IMR-90 (cell line): ENCODE data around the gene ANKS3. TPM values are rescaled to one million over a fixed set of nuclear protein-coding genes. Genes with fewer than 3 reads are reported as not detected.

Experiments
- ATAC-seq: fragments of 200-7000 bp; cut with Tn5 transposase; 2 replicates; pipeline ENCODE4 v1.9.1; 2020; ENCODE audit warnings: low read depth, mild to moderate bottlenecking, moderate library complexity
- BruUV-seq: library from RNA; stranded (reverse); fragments of 400-500 nt; replicated peaks from 2 replicates; lab custom pipeline; 2021; lab: Mats Ljungman, UMichigan
- CTCF ChIA-PET: fragments of 300-600 bp; formaldehyde crosslinking; extraction: SDS; loops from one replicate; lab custom pipeline; 2021; ENCODE audit warnings: antibody characterized with exemption; lab: Yijun Ruan, JAX
- POLR2A ChIA-PET: fragments of 300-600 bp; sonication (Branson Sonifier 250); formaldehyde crosslinking; loops from one replicate; lab custom pipeline; 2022; ENCODE audit warnings: antibody characterized with exemption; ENCODE audit not compliant: unreplicated experiment; lab: Charles Lee
- DNase-seq: peaks from one replicate; pipeline ENCODE4 v3.0.0; 2013
- H2AFZ ChIP-seq: replicated peaks from 2 replicates; pipeline ENCODE3; 2013; ENCODE audit warnings: low read length, mild to moderate bottlenecking; ENCODE audit not compliant: poor library complexity
- H2AK5ac ChIP-seq: 2 replicates; pipeline ENCODE4 v1.6.1; 2013; ENCODE audit warnings: low read depth, low read length, inconsistent platforms
- H2AK9ac ChIP-seq: replicated peaks from 2 replicates; pipeline ENCODE3; 2013; ENCODE audit warnings: mild to moderate bottlenecking, low read depth, low read length, moderate library complexity; ENCODE audit not compliant: poor library complexity
- H2BK120ac ChIP-seq: 2 replicates; pipeline ENCODE4 v1.6.1; 2013; ENCODE audit warnings: low read depth, low read length, inconsistent platforms
- H2BK15ac ChIP-seq: 3 replicates; pipeline ENCODE4 v1.6.1; 2013; ENCODE audit warnings: low read depth, low read length, inconsistent platforms
- H2BK20ac ChIP-seq: 2 replicates; pipeline ENCODE4 v1.6.1; 2013; ENCODE audit warnings: low read depth, mild to moderate bottlenecking, inconsistent platforms, low read length, moderate library complexity
- H2BK5ac ChIP-seq: 2 replicates; pipeline ENCODE4 v1.6.1; 2013; ENCODE audit warnings: mild to moderate bottlenecking, low read depth, low read length, inconsistent platforms; ENCODE audit not compliant: poor library complexity, severe bottlenecking
- H3K14ac ChIP-seq: replicated peaks from 2 replicates; pipeline ENCODE4 v1.6.1; 2013; ENCODE audit warnings: low read depth, low read length, inconsistent platforms
- H3K18ac ChIP-seq: 2 replicates; pipeline ENCODE4 v1.6.1; 2013; ENCODE audit warnings: low read depth, low read length, control low read depth
- H3K23ac ChIP-seq: 2 replicates; pipeline ENCODE4 v1.6.1; 2013; ENCODE audit warnings: low read depth, low read length, inconsistent platforms
- H3K27ac ChIP-seq: 2 replicates; pipeline ENCODE4 v1.5.1; 2013; ENCODE audit warnings: mild to moderate bottlenecking, control low read depth, low read length; ENCODE audit not compliant: insufficient read depth
- H3K27me3 ChIP-seq: 2 replicates; pipeline ENCODE4 v1.6.1; 2013; ENCODE audit warnings: low read length; ENCODE audit not compliant: control insufficient read depth, insufficient read depth
- H3K36me3 ChIP-seq: 2 replicates; pipeline ENCODE4 v1.6.1; 2013; ENCODE audit warnings: low read length, mixed read lengths; ENCODE audit not compliant: control insufficient read depth, insufficient read depth
- H3K4ac ChIP-seq: 2 replicates; pipeline ENCODE4 v1.6.1; 2013; ENCODE audit warnings: low read depth, low read length, inconsistent platforms
- H3K4me1 ChIP-seq: 2 replicates; pipeline ENCODE4 v1.6.1; 2013; ENCODE audit warnings: low read length, mixed read lengths; ENCODE audit not compliant: control insufficient read depth, insufficient read depth
- H3K4me2 ChIP-seq: 2 replicates; pipeline ENCODE4 v1.6.1; 2013; ENCODE audit warnings: low read depth, mild to moderate bottlenecking, control low read depth, low read length, moderate library complexity
- H3K4me3 ChIP-seq: 2 replicates; pipeline ENCODE4 v1.5.1; 2013; ENCODE audit warnings: low read depth, mild to moderate bottlenecking, control low read depth, low read length, moderate library complexity; ENCODE audit not compliant: insufficient read depth
- H3K56ac ChIP-seq: 2 replicates; pipeline ENCODE4 v1.6.1; 2013; ENCODE audit warnings: low read length, inconsistent platforms; ENCODE audit not compliant: insufficient read depth; ENCODE audit errors: extremely low read depth
- H3K79me1 ChIP-seq, 2 experiments: 2 replicates each; pipeline ENCODE4 v1.6.1; 2013; ENCODE audit warnings: low read length in 2 of 2, inconsistent platforms in 1 of 2, low read depth in 1 of 2
- H3K9ac ChIP-seq: 2 replicates; pipeline ENCODE4 v1.6.1; 2013; ENCODE audit warnings: low read depth, low read length, control low read depth
- H3K9me1 ChIP-seq: 2 replicates; pipeline ENCODE4 v1.6.1; 2013; ENCODE audit warnings: low read length, inconsistent platforms; ENCODE audit not compliant: insufficient read depth
- H3K9me3 ChIP-seq: 2 replicates; pipeline ENCODE4 v1.6.1; 2013; ENCODE audit warnings: low read length; ENCODE audit not compliant: control insufficient read depth, insufficient read depth
- H4K20me1 ChIP-seq: 2 replicates; pipeline ENCODE4 v1.6.1; 2013; ENCODE audit warnings: low read length, inconsistent platforms; ENCODE audit not compliant: insufficient read depth
- H4K5ac ChIP-seq: 2 replicates; pipeline ENCODE4 v1.6.1; 2013; ENCODE audit warnings: mild to moderate bottlenecking, low read depth, low read length, control low read depth
- H4K8ac ChIP-seq, 2 experiments: 2 replicates each; pipeline ENCODE4 v1.6.1; 2013; ENCODE audit warnings: low read depth in 2 of 2, low read length in 2 of 2, control low read depth in 1 of 2, inconsistent platforms in 1 of 2
- H4K91ac ChIP-seq: 2 replicates; pipeline ENCODE4 v1.6.1; 2013; ENCODE audit warnings: low read depth, low read length, inconsistent platforms; ENCODE audit not compliant: insufficient read depth
- BHLHE40 ChIP-seq: fragments of 150-350 bp; IDR thresholded peaks from 2 replicates; pipeline ENCODE4 v1.6.1; 2016; ENCODE audit warnings: mild to moderate bottlenecking, low read depth, low read length
- CEBPB ChIP-seq: IDR thresholded peaks from 2 replicates; pipeline ENCODE4 v1.6.1; 2012; ENCODE audit warnings: low read depth, low read length, improper control_type of control experiment
- CHD1 ChIP-seq: IDR thresholded peaks from 2 replicates; pipeline ENCODE4 v1.6.1; 2012; ENCODE audit warnings: low read depth, low read length, improper control_type of control experiment
- CTCF ChIP-seq: conservative IDR thresholded peaks from 2 replicates; pipeline ENCODE4 v1.5.1; 2012; ENCODE audit warnings: mild to moderate bottlenecking, low read depth, low read length, improper control_type of control experiment
- FOS ChIP-seq: fragments of 150-350 bp; IDR thresholded peaks from 2 replicates; pipeline ENCODE4 v1.6.1; 2016; ENCODE audit warnings: low read depth, low read length
- MAFK ChIP-seq: IDR thresholded peaks from 2 replicates; pipeline ENCODE4 v1.6.1; 2012; ENCODE audit warnings: low read depth, low read length, improper control_type of control experiment
- MXI1 ChIP-seq: IDR thresholded peaks from 2 replicates; pipeline ENCODE4 v1.6.1; 2012; ENCODE audit warnings: low read depth, mild to moderate bottlenecking, low read length, moderate library complexity, borderline replicate concordance
- POLR2A ChIP-seq: IDR thresholded peaks from 2 replicates; pipeline ENCODE4 v1.6.1; 2012; ENCODE audit warnings: mild to moderate bottlenecking, low read depth, low read length
- RAD21 ChIP-seq: IDR thresholded peaks from 2 replicates; pipeline ENCODE4 v1.6.1; 2012; ENCODE audit warnings: low read length, improper control_type of control experiment
- RFX5 ChIP-seq: IDR thresholded peaks from 2 replicates; pipeline ENCODE4 v1.8.0; 2012; ENCODE audit warnings: low read depth, mild to moderate bottlenecking, low read length, moderate library complexity
- SMC3 ChIP-seq: fragments of 150-350 bp; IDR thresholded peaks from 2 replicates; pipeline ENCODE4 v1.6.1; 2016; ENCODE audit warnings: low read depth, mild to moderate bottlenecking, antibody characterized with exemption, low read length, moderate library complexity
- USF2 ChIP-seq: fragments of 150-350 bp; IDR thresholded peaks from 2 replicates; pipeline ENCODE4 v1.6.1; 2017; ENCODE audit warnings: mild to moderate bottlenecking, antibody characterized with exemption, low read length, low read depth
- WGBS, 2 experiments: methylation state at CpG; one replicate each; pipeline versions ENCODE4 v1.1.5 to v1.1.7; 2013; ENCODE audit warnings: missing lambda C conversion rate in 2 of 2; ENCODE audit not compliant: insufficient read length in 1 of 2; ENCODE audit errors: extremely low coverage in 2 of 2; 5-methylcytosine and 5-hydroxymethylcytosine counted together
- dilution Hi-C: fragments of 300-500 bp; cut with HindIII; formaldehyde crosslinking; loops from one replicate; pipeline ENCODE4 v1.14.3; 2018; ENCODE audit warnings: low sequenced_read_pairs; ENCODE audit not compliant: unreplicated experiment
- in situ Hi-C: fragments of 300-500 bp; cut with MboI; formaldehyde crosslinking; loops from 3 replicates; pipeline ENCODE4 v1.14.3; 2019; ENCODE audit warnings: low sequenced_read_pairs, inconsistent platforms, mixed read lengths
- intact Hi-C: fragments of 100-400 bp; cut with micrococcal nuclease; formaldehyde crosslinking; loops from 2 replicates; pipeline ENCODE4 v1.10.0; 2022
- polyA plus RNA-seq, 3 experiments: library from polyadenylated mRNA; depleted of rRNA; stranded (reverse); fragments of >200 nt; gene quantifications; 2 replicates each; pipeline ENCODE4 v1.2.3, GENCODE V29; 2012; ENCODE audit warnings: low replicate concordance in 1 of 3
- total RNA-seq: library from RNA; depleted of rRNA; stranded (reverse); fragments of >200 nt; gene quantifications from 2 replicates; pipeline ENCODE4 v1.2.3, GENCODE V29; 2012

Gene ANKS3
- total and polyA plus RNA-seq, 2 of the 4 experiments (the other 2 are of a cell fraction): 24.4 to 25.0 TPM

- Histone ChIP-seq H3K9me1 (peaks cover 6% of the 10 kb centered on the region), H4K91ac (no peak overlapping the region), H3K9me3 (no peaks in the 10 kb centered on the region), H3K18ac (no peak overlapping the region), H2BK15ac (no peak overlapping the region), H3K79me1 (peaks cover 0 to 6% of the 10 kb centered on the region in 2 experiments; a peak in 2 of 4 replicates), H3K4me2 (no peak overlapping the region), H2BK20ac (no peak overlapping the region), H2BK5ac (no peak overlapping the region), H2AFZ (no peak overlapping the region), H3K27me3 (0 out of 2 replicates have a peak, but pooled peaks cover 2% of the 10 kb centered on the region), H4K8ac (no peak overlapping the region), H3K4me3 (no peak overlapping the region), H3K9ac (no peak overlapping the region), H3K27ac (no peak overlapping the region), H4K5ac (no peak overlapping the region), H2AK5ac (no peak overlapping the region), H3K36me3 (no peaks in the 10 kb centered on the region), H3K56ac (no peak overlapping the region), H3K4ac (no peak overlapping the region), H3K14ac (no peak overlapping the region), H2BK120ac (no peak overlapping the region), H3K4me1 (peaks cover 2% of the 10 kb centered on the region; the same call in 1 of the 2 replicates), H2AK9ac (no peak overlapping the region), H3K23ac (no peak overlapping the region), H4K20me1 (no peaks in the 10 kb centered on the region)
- BruUV-seq: no TSS peak
- no peak for DNase-seq
- ATAC-seq: no peak
- intact Hi-C loops (no loop called here), in situ Hi-C loops (no loop called here), dilution Hi-C loops (no loop called here)
- ChIA-PET POLR2A (interaction anchor here (0.6 kb wide), 1 partner anchor 1300 kb away, joined by 3 read pairs; no protein-coding TSS in a partner anchor), CTCF (no interaction called here)
- TF ChIP-seq CEBPB (no peak), MXI1 (no peak), MAFK (no peak), POLR2A (no peak), RAD21 (no peak), FOS (no peak), USF2 (no peak), CHD1 (no peak), RFX5 (no peak), SMC3 (no peak), CTCF (no peak), BHLHE40 (no peak)
- WGBS, 2 experiments: no CpG with 5 or more reads among the region's 5 CpGs
These were observed 38.3 kb upstream of the ANKS3 start for GRCh38 chr16:4772351-4772750.
